Hepatocyte (in vitro differentiated cells): ENCODE results near the gene SSU72. TPM values are rescaled to one million over a fixed set of nuclear protein-coding genes. Genes with fewer than 3 reads are reported as not detected.

Experiments
- DNase-seq: peaks from one replicate; pipeline ENCODE4 v3.0.0-alpha.2; 2016; ENCODE audit warnings: low spot score
- H2AFZ ChIP-seq: fragments of 200-600 bp; sonication (generic); 2 replicates; pipeline ENCODE4 v1.6.0; 2016; ENCODE audit warnings: antibody characterized with exemption, mild to moderate bottlenecking
- H3K27ac ChIP-seq: fragments of 200-600 bp; sonication (generic); 2 replicates; pipeline ENCODE4 v1.5.1; 2016; ENCODE audit warnings: mild to moderate bottlenecking
- H3K27me3 ChIP-seq: fragments of 200-600 bp; sonication (generic); 2 replicates; pipeline ENCODE4 v1.6.1; 2016
- H3K36me3 ChIP-seq: fragments of 200-600 bp; sonication (generic); replicated peaks from 2 replicates; pipeline ENCODE4 v1.5.1; 2016; ENCODE audit warnings: low read depth; ENCODE audit not compliant: insufficient read depth
- H3K4me1 ChIP-seq: fragments of 200-600 bp; sonication (generic); 2 replicates; pipeline ENCODE4 v1.5.1; 2016; ENCODE audit warnings: mild to moderate bottlenecking, moderate library complexity; ENCODE audit not compliant: insufficient read depth
- H3K4me2 ChIP-seq: fragments of 200-600 bp; sonication (generic); 2 replicates; pipeline ENCODE4 v1.6.0; 2016
- H3K4me3 ChIP-seq: fragments of 200-600 bp; sonication (generic); 2 replicates; pipeline ENCODE4 v1.5.1; 2016; ENCODE audit warnings: mild to moderate bottlenecking
- H3K79me2 ChIP-seq: fragments of 200-600 bp; sonication (generic); 2 replicates; pipeline ENCODE4 v1.6.0; 2017; ENCODE audit warnings: mild to moderate bottlenecking
- H3K9me2 ChIP-seq: fragments of 200-600 bp; sonication (generic); replicated peaks from 2 replicates; pipeline ENCODE4 v1.6.0; 2017; ENCODE audit warnings: mild to moderate bottlenecking; ENCODE audit not compliant: insufficient read depth
- H3K9me3 ChIP-seq: fragments of 200-600 bp; sonication (generic); 2 replicates; pipeline ENCODE4 v1.5.1; 2016; ENCODE audit warnings: low read depth, mild to moderate bottlenecking
- H4K20me1 ChIP-seq: fragments of 200-600 bp; sonication (generic); 2 replicates; pipeline ENCODE4 v1.6.0; 2016; ENCODE audit warnings: mild to moderate bottlenecking; ENCODE audit not compliant: insufficient read depth, poor library complexity, severe bottlenecking
- EZH2 ChIP-seq: fragments of 200-600 bp; sonication (generic); IDR thresholded peaks from 2 replicates; pipeline ENCODE4 v1.6.1; 2016; ENCODE audit warnings: antibody characterized with exemption, mild to moderate bottlenecking, borderline replicate concordance
- EZH2phosphoT487 ChIP-seq: fragments of 200-600 bp; sonication (generic); IDR thresholded peaks from one replicate; pipeline ENCODE4 v1.6.1; 2018; ENCODE audit warnings: antibody characterized with exemption, mild to moderate bottlenecking, low read depth, moderate library complexity; ENCODE audit not compliant: unreplicated experiment, severe bottlenecking
- WGBS: methylation state at CpG from one replicate; pipeline ENCODE4 v1.1.6; 2016; ENCODE audit warnings: low lambda C conversion rate; ENCODE audit errors: missing lambda C conversion rate; 5-methylcytosine and 5-hydroxymethylcytosine counted together
- polyA plus RNA-seq: library from polyadenylated mRNA; unstranded; fragments of >200 nt; fragmentation: Nextera tagmentation; extraction: Ambion mirVana; gene quantifications from 2 replicates; pipeline ENCODE4 v1.2.1, GENCODE V29; 2016
- total RNA-seq: library from RNA; depleted of rRNA; stranded (reverse); fragments of >200 nt; gene quantifications from 2 replicates; pipeline ENCODE4 v1.2.3, GENCODE V29; 2014
- TF ChIP-seq, protein P1 (sequence below): fragments of 200-600 bp; sonication (generic); IDR thresholded peaks from 2 replicates; pipeline ENCODE4 v1.5.1; 2016; ENCODE audit warnings: antibody characterized with exemption, mild to moderate bottlenecking; ENCODE audit not compliant: poor library complexity

Gene SSU72
- total and polyA plus RNA-seq, 2 experiments from 2014 or later: 75.7 to 203 TPM

DNA sequence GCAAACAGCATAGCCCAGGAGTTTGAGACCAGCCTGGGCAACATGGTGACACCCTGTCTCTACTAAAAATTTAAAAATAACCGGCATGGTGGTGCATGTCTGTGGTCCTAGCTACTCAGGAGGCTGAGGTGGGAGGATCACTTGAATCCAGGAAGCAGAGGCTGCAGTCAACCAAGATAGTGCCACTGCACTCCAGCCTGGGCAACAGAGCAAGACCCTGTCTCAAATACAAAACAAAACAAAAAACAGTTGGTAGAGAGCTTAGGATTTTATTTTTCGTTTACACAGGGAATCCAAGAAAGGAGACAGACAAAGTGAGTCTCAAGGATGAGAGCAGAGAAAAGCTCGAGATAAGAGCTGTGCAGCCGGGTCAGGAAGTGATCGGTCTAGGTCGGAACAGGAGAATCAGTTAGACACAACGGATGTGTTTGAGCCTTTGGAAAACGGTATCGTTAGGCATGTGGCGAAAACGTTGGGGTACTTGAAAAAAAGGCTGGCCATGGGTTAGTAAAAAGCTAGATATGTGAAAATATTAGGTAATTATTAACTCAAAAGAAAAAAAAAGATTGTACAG lies 38.9 kb upstream of the SSU72 start:
- no peaks in the 10 kb centered on the region for H3K9me3 ChIP-seq
- peaks cover 49% of the 10 kb centered on the region for H3K79me2 ChIP-seq
- no peaks in the 10 kb centered on the region for H3K9me2 ChIP-seq
- H3K36me3 ChIP-seq: no peaks in the 10 kb centered on the region
- peak overlapping the region; percentile 94 for H3K4me2 ChIP-seq
- H3K4me1 ChIP-seq: peaks cover 19% of the 10 kb centered on the region
- no peaks in the 10 kb centered on the region for H3K27me3 ChIP-seq
- 81% methylated on average over 11 of the region's 11 CpGs for WGBS
- DNase-seq: no peak
- peaks cover 14% of the 10 kb centered on the region for H4K20me1 ChIP-seq
- H3K27ac ChIP-seq: peak overlapping the region; percentile 69
- TF ChIP-seq EZH2: no peak
- TF ChIP-seq EZH2phosphoT487: no peak
- TF ChIP-seq, protein P1, sequence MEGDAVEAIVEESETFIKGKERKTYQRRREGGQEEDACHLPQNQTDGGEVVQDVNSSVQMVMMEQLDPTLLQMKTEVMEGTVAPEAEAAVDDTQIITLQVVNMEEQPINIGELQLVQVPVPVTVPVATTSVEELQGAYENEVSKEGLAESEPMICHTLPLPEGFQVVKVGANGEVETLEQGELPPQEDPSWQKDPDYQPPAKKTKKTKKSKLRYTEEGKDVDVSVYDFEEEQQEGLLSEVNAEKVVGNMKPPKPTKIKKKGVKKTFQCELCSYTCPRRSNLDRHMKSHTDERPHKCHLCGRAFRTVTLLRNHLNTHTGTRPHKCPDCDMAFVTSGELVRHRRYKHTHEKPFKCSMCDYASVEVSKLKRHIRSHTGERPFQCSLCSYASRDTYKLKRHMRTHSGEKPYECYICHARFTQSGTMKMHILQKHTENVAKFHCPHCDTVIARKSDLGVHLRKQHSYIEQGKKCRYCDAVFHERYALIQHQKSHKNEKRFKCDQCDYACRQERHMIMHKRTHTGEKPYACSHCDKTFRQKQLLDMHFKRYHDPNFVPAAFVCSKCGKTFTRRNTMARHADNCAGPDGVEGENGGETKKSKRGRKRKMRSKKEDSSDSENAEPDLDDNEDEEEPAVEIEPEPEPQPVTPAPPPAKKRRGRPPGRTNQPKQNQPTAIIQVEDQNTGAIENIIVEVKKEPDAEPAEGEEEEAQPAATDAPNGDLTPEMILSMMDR: no peak
- no peak overlapping the region for H3K4me3 ChIP-seq
- no peak overlapping the region for H2AFZ ChIP-seq

DNA sequence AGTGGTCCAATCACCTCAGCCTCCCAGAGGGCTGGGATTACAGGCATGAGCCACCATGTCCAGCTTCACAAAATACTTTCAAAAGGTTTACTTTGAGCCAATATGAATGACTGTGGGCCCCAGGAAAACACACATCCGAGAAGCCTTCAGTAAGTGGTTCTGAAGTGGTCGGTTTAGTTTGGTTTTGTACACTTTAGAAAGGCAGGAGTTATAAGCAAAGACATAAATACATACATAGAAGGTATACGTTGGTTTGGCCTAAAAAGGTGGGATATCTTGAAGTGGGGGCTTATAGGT lies 37.4 kb upstream of the SSU72 start:
- no peak overlapping the region for H3K4me3 ChIP-seq
- H3K4me1 ChIP-seq: peaks cover 15% of the 10 kb centered on the region
- H4K20me1 ChIP-seq: peaks cover 12% of the 10 kb centered on the region
- H3K4me2 ChIP-seq: no peak overlapping the region
- no peak for DNase-seq
- no peak overlapping the region for H3K27ac ChIP-seq
- H2AFZ ChIP-seq: no peak overlapping the region
- no peaks in the 10 kb centered on the region for H3K9me3 ChIP-seq
- no peaks in the 10 kb centered on the region for H3K36me3 ChIP-seq
- peaks cover 34% of the 10 kb centered on the region for H3K79me2 ChIP-seq
- 86% methylated on average over 3 of the region's 3 CpGs for WGBS
- H3K27me3 ChIP-seq: no peaks in the 10 kb centered on the region
- no peaks in the 10 kb centered on the region for H3K9me2 ChIP-seq
- TF ChIP-seq, protein P1: no peak
- TF ChIP-seq EZH2phosphoT487 (no peak), EZH2 (no peak)

DNA sequence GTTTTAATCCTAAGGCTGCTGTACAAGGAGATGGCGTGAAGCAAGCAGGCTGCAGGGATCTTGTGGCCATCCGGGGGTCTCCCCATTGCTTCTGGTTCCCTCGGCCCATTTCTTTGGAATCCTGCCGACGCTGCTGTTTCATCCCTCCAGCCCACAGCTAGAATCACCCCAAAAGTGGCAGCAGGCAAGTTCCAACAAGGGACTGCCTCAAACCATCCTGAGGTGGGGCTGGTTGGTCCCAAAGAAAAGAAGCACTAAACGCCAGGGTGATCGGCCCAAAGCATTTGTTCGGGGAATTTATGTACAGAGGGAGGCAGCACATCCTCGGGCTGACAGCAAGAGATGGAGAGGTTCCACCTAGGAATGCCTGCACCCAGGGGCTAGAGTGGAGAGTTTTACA lies 36.1 kb upstream of the SSU72 start:
- Histone ChIP-seq H3K79me2 (peaks cover 24% of the 10 kb centered on the region), H2AFZ (no peak overlapping the region), H3K4me1 (peaks cover 10% of the 10 kb centered on the region), H3K9me2 (no peaks in the 10 kb centered on the region), H3K9me3 (no peaks in the 10 kb centered on the region), H3K4me3 (no peak overlapping the region), H3K4me2 (no peak overlapping the region), H4K20me1 (peaks cover 8% of the 10 kb centered on the region), H3K27ac (no peak overlapping the region), H3K36me3 (no peaks in the 10 kb centered on the region), H3K27me3 (no peaks in the 10 kb centered on the region)
- TF ChIP-seq, protein P1: no peak
- TF ChIP-seq EZH2phosphoT487: no peak
- no peak for TF ChIP-seq EZH2
- WGBS: 89% methylated on average over 9 of the region's 9 CpGs
- DNase-seq: no peak
